ENCODE measurements around the gene CRYBB3. TPM values are rescaled to one million over a fixed set of nuclear protein-coding genes. Genes with fewer than 3 reads are reported as not detected.

Gene CRYBB3
- 0.60 TPM in 1 of 2 replicates, not detected in the other for total RNA-seq

DNA sequence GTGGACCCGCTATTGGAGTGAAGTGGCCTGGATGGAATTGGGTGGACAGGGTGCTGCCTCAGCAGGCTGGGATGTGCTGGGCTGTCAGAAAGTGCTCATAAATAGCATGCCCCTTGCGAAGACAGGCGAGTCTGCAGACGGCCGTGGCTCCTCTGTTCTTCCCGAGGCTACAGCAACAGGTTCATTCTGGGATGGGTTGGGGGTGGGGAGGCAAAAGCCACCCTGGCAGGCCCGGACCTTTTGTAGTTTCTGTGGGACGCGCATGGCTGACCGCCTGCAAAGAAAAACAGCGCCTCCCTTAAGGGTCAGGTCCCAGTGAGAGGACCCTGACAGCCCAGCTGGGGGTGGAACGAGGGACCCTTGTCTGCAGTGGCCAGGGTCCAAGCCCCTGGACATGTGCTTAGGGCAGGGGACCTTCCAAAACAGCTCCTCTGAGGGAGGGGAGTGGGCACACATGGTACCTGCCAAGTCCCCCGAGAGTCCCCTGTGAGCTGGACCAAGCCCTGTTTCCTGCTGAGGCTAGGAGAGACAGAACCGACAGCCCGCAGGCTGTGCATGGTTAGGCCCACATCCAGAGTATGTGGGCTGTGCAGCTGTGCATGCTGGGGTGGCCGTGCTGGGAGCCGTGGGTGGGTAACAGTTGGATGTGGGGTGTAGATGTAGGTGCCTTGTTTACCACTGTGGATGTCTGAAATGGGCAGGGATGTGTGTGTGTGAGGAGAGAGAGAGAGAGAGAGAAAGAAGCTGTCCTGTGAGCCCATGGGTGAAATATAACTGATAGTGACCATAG lies at the start of gene CRYBB3:
TSS of gene CRYBB3 (plus strand) at position 128 of the 790 bp plus-strand sequence. CDS start 1,539 bp downstream, outside the sequence.
- Mint-ChIP-seq H3K9me3 (no peaks in the 10 kb centered on the region), H3K36me3 (ENCODE audit: low read depth) (no peaks in the 10 kb centered on the region), H3K27ac (peak within 1 kb of the TSS; percentile 7), H3K4me1 (ENCODE audit: low read depth) (peaks cover 6% of the 10 kb centered on the region), H3K4me3 (no peak within 1 kb of the TSS), H3K27me3 (ENCODE audit: insufficient read depth) (no peaks in the 10 kb centered on the region)
- intact Hi-C loops (cut with micrococcal nuclease), result loop anchor here (5.0 kb wide), 1 partner anchor 247 kb away; no protein-coding TSS in a partner anchor
- no peak for DNase-seq (ENCODE audit: low spot score)

- no peaks in the 10 kb centered on the region for H3K9me3 Mint-ChIP-seq
- H3K36me3 Mint-ChIP-seq (ENCODE audit: low read depth), result no peaks in the 10 kb centered on the region
- no peak for DNase-seq (ENCODE audit: low spot score)
- no peaks in the 10 kb centered on the region for H3K4me1 Mint-ChIP-seq (ENCODE audit: low read depth)
- no peaks in the 10 kb centered on the region for H3K27me3 Mint-ChIP-seq (ENCODE audit: insufficient read depth)
- no peak overlapping the region for H3K4me3 Mint-ChIP-seq
- H3K27ac Mint-ChIP-seq, result no peak overlapping the region
- intact Hi-C loops (cut with micrococcal nuclease), result no loop called here
Observed at GRCh38 chr22:25153961-25154666, 45.5 kb upstream of the CRYBB3 start.

GRCh38 chr22:25154667-25154999 lies 45.0 kb upstream of the CRYBB3 start:
- DNase-seq (ENCODE audit: low spot score), result no peak
- Mint-ChIP-seq H3K36me3 (ENCODE audit: low read depth) (no peaks in the 10 kb centered on the region), H3K27me3 (ENCODE audit: insufficient read depth) (no peaks in the 10 kb centered on the region), H3K27ac (no peak overlapping the region), H3K9me3 (no peaks in the 10 kb centered on the region), H3K4me1 (ENCODE audit: low read depth) (no peaks in the 10 kb centered on the region), H3K4me3 (no peak overlapping the region)
- intact Hi-C loops (cut with micrococcal nuclease), result no loop called here

DNA sequence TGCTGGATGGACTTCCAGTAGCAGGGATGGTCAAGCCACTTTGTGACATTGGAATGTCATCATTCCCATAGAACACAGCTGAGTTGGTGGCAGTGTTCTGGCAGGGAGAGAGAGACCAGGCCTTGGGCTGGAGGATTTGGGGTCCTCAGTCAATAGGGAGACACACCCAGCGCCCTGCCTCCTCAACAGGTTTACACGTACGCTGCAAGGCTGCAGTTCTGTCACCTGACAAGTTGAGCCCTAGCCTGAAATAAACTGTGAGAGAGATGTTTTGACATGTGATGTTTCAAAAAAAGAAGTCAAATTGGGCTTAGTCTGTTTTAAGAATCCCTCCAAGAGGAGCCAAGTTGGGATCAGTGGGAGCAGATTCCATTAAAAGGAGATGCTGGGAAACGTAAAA lies 42.9 kb upstream of the CRYBB3 start:
- no peaks in the 10 kb centered on the region for H3K27me3 Mint-ChIP-seq (ENCODE audit: insufficient read depth)
- no peaks in the 10 kb centered on the region for H3K9me3 Mint-ChIP-seq
- no peak for DNase-seq (ENCODE audit: low spot score)
- no peak overlapping the region for H3K4me3 Mint-ChIP-seq
- H3K27ac Mint-ChIP-seq, result no peak overlapping the region
- intact Hi-C loops (cut with micrococcal nuclease), result no loop called here
- H3K4me1 Mint-ChIP-seq (ENCODE audit: low read depth), result no peaks in the 10 kb centered on the region
- no peaks in the 10 kb centered on the region for H3K36me3 Mint-ChIP-seq (ENCODE audit: low read depth)

GRCh38 chr22:25159028-25159427 lies 40.6 kb upstream of the CRYBB3 start:
- H3K36me3 Mint-ChIP-seq (ENCODE audit: low read depth), result no peaks in the 10 kb centered on the region
- H3K27me3 Mint-ChIP-seq (ENCODE audit: insufficient read depth), result no peaks in the 10 kb centered on the region
- H3K9me3 Mint-ChIP-seq, result no peaks in the 10 kb centered on the region
- H3K4me3 Mint-ChIP-seq, result no peak overlapping the region
- no peaks in the 10 kb centered on the region for H3K4me1 Mint-ChIP-seq (ENCODE audit: low read depth)
- H3K27ac Mint-ChIP-seq, result no peak overlapping the region
- intact Hi-C loops (cut with micrococcal nuclease), result no loop called here
- DNase-seq (ENCODE audit: low spot score), result no peak

DNA sequence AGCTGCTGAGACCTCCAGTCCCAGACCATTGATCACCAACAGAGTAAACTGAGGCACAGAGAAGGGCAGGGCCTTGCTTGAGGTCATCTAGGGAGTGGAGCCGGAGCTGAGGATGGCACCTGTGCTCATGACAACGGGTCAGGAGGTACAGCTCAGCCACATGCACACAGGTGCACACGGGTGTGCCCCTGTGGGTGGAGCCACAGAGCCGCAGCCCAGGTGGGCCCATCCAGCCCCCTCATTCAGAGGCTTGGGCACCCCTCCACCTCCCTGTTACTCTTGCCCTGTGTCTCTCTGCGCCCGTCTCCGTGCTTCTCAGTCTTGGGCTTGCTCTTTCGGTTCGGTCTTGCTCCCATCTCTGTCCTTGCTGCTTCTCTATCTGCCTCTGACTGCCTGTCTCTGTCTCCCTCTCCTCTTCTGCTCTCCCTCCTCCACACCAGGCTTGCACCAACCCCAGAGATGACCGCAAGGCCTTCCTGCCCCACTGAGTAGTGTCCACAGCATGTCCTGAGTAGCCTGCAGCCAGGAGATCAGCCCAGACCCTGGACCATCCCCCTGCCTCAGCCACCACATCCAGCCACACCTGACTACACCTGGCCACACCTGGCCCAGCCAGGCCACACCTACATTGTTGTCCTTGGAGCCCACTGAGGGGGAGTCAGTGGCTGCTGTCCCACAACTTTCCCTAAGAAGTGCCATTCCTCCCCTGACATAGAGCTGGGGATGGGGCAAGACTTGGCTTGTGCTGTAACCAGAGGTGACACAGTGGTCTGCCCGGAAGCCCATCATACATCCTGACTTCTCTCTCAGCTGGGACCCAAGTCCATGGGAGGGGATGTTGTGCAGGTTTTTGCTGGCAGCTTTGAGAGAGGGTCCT lies 39.3 kb upstream of the CRYBB3 start:
- Mint-ChIP-seq H3K27ac (no peak overlapping the region), H3K4me1 (ENCODE audit: low read depth) (no peaks in the 10 kb centered on the region), H3K36me3 (ENCODE audit: low read depth) (no peaks in the 10 kb centered on the region), H3K9me3 (no peaks in the 10 kb centered on the region), H3K27me3 (ENCODE audit: insufficient read depth) (no peaks in the 10 kb centered on the region), H3K4me3 (no peak overlapping the region)
- intact Hi-C loops (cut with micrococcal nuclease), result no loop called here
- DNase-seq (ENCODE audit: low spot score), result no peak

DNA sequence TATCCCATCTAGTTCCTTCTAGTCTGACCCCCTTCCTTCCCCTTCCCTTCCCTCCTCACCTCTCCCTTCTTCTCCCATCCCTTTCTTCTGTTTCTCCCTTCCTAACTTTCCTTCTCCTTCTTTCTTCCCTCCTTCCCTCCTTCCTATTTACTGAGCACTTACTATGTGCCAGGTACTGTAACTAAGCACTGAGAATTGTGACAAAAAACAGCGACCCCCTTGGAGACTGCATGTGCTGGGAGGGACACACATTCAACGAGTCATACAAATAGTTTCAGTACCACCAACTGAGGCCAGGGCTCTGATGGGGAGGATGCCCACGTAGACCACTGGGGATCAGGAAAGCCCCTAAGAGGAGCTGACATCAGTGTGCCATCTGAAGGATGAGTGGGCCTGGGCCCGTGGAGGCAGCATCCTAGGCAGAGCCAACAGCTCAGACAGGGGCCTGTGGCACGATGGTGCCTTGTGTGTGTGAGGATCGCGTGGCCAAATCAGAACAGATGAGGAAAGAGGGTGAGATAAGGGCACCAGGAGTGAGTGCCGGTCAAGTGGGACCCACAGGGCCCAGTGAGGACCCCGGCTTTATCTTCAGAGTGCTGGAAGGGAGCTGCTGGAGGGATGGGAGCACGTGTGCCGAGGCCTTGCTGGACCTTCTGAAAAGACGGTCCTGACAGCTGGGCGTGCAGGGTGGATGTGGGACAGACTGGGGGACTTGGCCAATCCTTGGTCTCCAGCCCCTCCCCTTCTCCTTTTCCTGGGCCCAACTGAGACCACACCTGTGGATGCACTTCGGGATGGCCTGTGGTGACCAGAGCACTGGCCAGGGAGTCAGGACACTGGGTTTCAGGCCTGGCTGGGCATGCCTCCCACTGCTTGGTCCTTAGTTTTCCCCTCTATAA lies 38.4 kb upstream of the CRYBB3 start:
- Mint-ChIP-seq H3K9me3 (no peaks in the 10 kb centered on the region), H3K27ac (peak overlapping the region; percentile 4), H3K4me1 (ENCODE audit: low read depth) (no peaks in the 10 kb centered on the region), H3K36me3 (ENCODE audit: low read depth) (no peaks in the 10 kb centered on the region), H3K4me3 (no peak overlapping the region), H3K27me3 (ENCODE audit: insufficient read depth) (no peaks in the 10 kb centered on the region)
- intact Hi-C loops (cut with micrococcal nuclease), result no loop called here
- no peak for DNase-seq (ENCODE audit: low spot score)

- no peaks in the 10 kb centered on the region for H3K27me3 Mint-ChIP-seq (ENCODE audit: insufficient read depth)
- no peaks in the 10 kb centered on the region for H3K9me3 Mint-ChIP-seq
- no peak overlapping the region for H3K27ac Mint-ChIP-seq
- H3K36me3 Mint-ChIP-seq (ENCODE audit: low read depth), result no peaks in the 10 kb centered on the region
- intact Hi-C loops (cut with micrococcal nuclease), result no loop called here
- H3K4me3 Mint-ChIP-seq, result no peak overlapping the region
- DNase-seq (ENCODE audit: low spot score), result no peak
- H3K4me1 Mint-ChIP-seq (ENCODE audit: low read depth), result no peaks in the 10 kb centered on the region
Observed at GRCh38 chr22:25161916-25162530, 37.6 kb upstream of the CRYBB3 start.

DNA sequence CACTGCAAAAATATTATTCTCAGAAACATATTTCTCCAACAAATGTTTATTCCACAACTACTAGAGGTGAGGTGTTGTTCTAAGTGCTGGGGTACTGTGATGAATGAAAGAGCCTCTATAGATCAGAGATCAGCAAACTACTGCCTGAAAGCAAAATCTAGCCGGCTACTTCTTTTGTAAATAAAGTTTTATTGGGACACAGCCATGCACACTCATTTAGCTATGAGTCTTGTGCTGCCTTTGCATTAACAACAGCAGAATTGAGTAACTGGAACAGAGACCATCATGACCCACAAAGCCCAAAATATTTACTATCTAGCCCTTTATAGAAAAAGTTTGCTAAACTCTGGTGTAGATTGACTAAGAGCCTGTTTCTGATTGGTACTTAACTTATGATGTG lies 37.1 kb upstream of the CRYBB3 start:
- Mint-ChIP-seq H3K27ac (no peak overlapping the region), H3K27me3 (ENCODE audit: insufficient read depth) (no peaks in the 10 kb centered on the region), H3K36me3 (ENCODE audit: low read depth) (no peaks in the 10 kb centered on the region), H3K4me3 (no peak overlapping the region), H3K4me1 (ENCODE audit: low read depth) (no peaks in the 10 kb centered on the region), H3K9me3 (no peaks in the 10 kb centered on the region)
- no peak for DNase-seq (ENCODE audit: low spot score)
- intact Hi-C loops (cut with micrococcal nuclease), result no loop called here

GRCh38 chr22:25165785-25166184 lies 33.9 kb upstream of the CRYBB3 start:
- no peaks in the 10 kb centered on the region for H3K27me3 Mint-ChIP-seq (ENCODE audit: insufficient read depth)
- no peaks in the 10 kb centered on the region for H3K9me3 Mint-ChIP-seq
- no peaks in the 10 kb centered on the region for H3K36me3 Mint-ChIP-seq (ENCODE audit: low read depth)
- intact Hi-C loops (cut with micrococcal nuclease), result no loop called here
- no peak overlapping the region for H3K4me3 Mint-ChIP-seq
- no peak for DNase-seq (ENCODE audit: low spot score)
- no peak overlapping the region for H3K27ac Mint-ChIP-seq
- H3K4me1 Mint-ChIP-seq (ENCODE audit: low read depth), result peaks cover 5% of the 10 kb centered on the region

DNA sequence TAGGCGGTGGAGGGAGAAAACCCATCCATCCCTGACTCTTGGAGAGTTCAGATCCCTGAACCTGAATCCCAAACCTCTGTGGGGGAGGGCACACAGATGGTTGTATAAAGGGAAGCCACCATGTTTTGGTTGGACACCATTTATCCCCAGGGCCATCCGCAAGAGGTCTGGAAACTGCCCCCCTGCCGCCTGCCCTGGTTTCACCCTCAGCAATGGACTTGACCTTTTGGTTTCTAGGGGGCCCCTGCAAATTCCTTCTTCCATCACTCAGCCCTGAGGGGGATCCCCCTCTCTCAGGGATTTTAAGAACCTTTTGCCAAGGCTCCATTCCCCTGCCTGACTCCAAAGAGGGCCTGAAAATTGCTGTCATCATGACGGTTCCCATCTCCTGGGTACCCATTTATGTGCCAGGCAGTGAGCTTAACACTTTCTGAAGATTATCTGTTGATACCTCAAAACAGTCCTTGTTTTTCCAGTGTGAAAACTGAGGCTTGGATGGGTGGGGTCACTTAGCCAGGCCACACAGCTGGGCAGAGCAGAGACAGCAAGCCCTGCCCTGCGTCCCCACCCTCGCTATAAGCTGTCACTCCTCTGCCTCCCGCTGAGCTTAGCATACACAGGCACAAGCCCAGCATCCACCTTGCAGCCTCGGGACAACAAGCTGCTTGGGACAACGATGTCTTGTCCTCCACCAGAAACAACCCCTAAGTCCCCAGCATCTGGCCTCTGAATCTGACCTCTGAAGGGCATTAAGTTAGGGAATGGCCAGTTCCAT lies 33.2 kb upstream of the CRYBB3 start:
- Mint-ChIP-seq H3K36me3 (ENCODE audit: low read depth) (no peaks in the 10 kb centered on the region), H3K9me3 (no peaks in the 10 kb centered on the region), H3K27ac (no peak overlapping the region), H3K27me3 (ENCODE audit: insufficient read depth) (no peaks in the 10 kb centered on the region), H3K4me1 (ENCODE audit: low read depth) (peaks cover 5% of the 10 kb centered on the region), H3K4me3 (no peak overlapping the region)
- DNase-seq (ENCODE audit: low spot score), result no peak
- intact Hi-C loops (cut with micrococcal nuclease), result no loop called here
